Measurements from ENCODE around the gene LRRC58. TPM values are rescaled to one million over a fixed set of nuclear protein-coding genes. Genes with fewer than 3 reads are reported as not detected.

Gene LRRC58
- total and polyA plus RNA-seq, 2 of the 13 experiments (the other 11 are each of a cell fraction or from before 2014, with no cell fraction given), result 9.7 to 17.3 TPM

- ATAC-seq (no peak), DNase-seq (ENCODE audit: low spot score) (no peak), FAIRE-seq (no peak)
- no peaks in the 10 kb centered on the region for H3K9me3 ChIP-seq (ENCODE audit: low read length)
- no peak overlapping the region for H3K27ac ChIP-seq (ENCODE audit: extremely low read length, insufficient read depth, low read length)
- in situ Hi-C loops (cut with HindIII; ENCODE audit: extremely low pct_ligation_motif_present, low pct_unique_long_range_greater_than_20kb) (no loop called here), intact Hi-C loops (cut with micrococcal nuclease; ENCODE audit: unreplicated experiment) (no loop called here)
- H4K20me1 ChIP-seq (ENCODE audit: insufficient read depth, low read length), result no peaks in the 10 kb centered on the region
- H2AFZ ChIP-seq (ENCODE audit: low read length), result no peak overlapping the region
- H3K4me3 ChIP-seq (replicated peaks in 1 of 3; ENCODE audit: insufficient read depth in 1 of 3, low read depth in 2 of 3, low read length in 3 of 3), result no peak overlapping the region
- H3K4me2 ChIP-seq (ENCODE audit: low read depth, low read length), result no peak overlapping the region
- BruUV-seq (replicated peaks), result no TSS peak
- ChIA-PET CTCF (ENCODE audit: low intra/inter-chr PET ratio, low total read pairs) (no interaction called here), POLR2A (no interaction called here)
- peaks cover 3 to 30% of the 10 kb centered on the region in 2 experiments for H3K27me3 ChIP-seq (ENCODE audit: control insufficient read depth in 1 of 2, insufficient read depth in 2 of 2, low read length in 2 of 2)
- no peaks in the 10 kb centered on the region for H3K79me2 ChIP-seq (ENCODE audit: insufficient read depth, low read length)
- H3K9ac ChIP-seq (ENCODE audit: insufficient read depth, low read depth, low read length), result no peak overlapping the region
- no peaks in the 10 kb centered on the region for H3K36me3 ChIP-seq (replicated peaks in 1 of 2; ENCODE audit: control insufficient read depth in 1 of 2, insufficient read depth in 2 of 2, low read length in 2 of 2)
- TF ChIP-seq DNMT3B (CRISPR knock-in tag; conservative IDR thresholded peaks at IDR 0.05), result no peak
- TF ChIP-seq ZNF333 (CRISPR knock-in tag; IDR thresholded peaks at IDR 0.05; ENCODE audit: borderline replicate concordance), result no peak
- no peak for TF ChIP-seq ZNF570 (CRISPR knock-in tag; IDR thresholded peaks at IDR 0.05; ENCODE audit: borderline replicate concordance)
- TF ChIP-seq ZNF264 (CRISPR knock-in tag; IDR thresholded peaks at IDR 0.05), result no peak
- no peak for TF ChIP-seq ZNF33B (CRISPR knock-in tag; IDR thresholded peaks at IDR 0.05)
- TF ChIP-seq MXD4 (CRISPR knock-in tag; IDR thresholded peaks at IDR 0.05), result no peak
- no peak for TF ChIP-seq SP4 (CRISPR knock-in tag; IDR thresholded peaks at IDR 0.05)
- H3K4me1 ChIP-seq (ENCODE audit: insufficient read depth, low read length), result no peaks in the 10 kb centered on the region
- 3% methylated on average over 3 of the region's 3 CpGs for WGBS (ENCODE audit: low lambda C conversion rate)
These were observed 68.6 kb downstream of the LRRC58 start for GRCh38 chr3:120280566-120280965.

- in situ Hi-C loops (cut with HindIII; ENCODE audit: extremely low pct_ligation_motif_present, low pct_unique_long_range_greater_than_20kb), result no loop called here
- Histone ChIP-seq H3K4me2 (ENCODE audit: low read depth, low read length) (no peak overlapping the region), H3K9me3 (ENCODE audit: low read length) (no peaks in the 10 kb centered on the region), H3K79me2 (ENCODE audit: insufficient read depth, low read length) (no peaks in the 10 kb centered on the region), H2AFZ (ENCODE audit: low read length) (no peak overlapping the region), H3K27me3 (ENCODE audit: control insufficient read depth in 1 of 2, insufficient read depth in 2 of 2, low read length in 2 of 2) (peaks cover 3 to 29% of the 10 kb centered on the region in 2 experiments; a peak in 4 of 5 replicates), H3K4me1 (ENCODE audit: insufficient read depth, low read length) (no peaks in the 10 kb centered on the region), H3K27ac (ENCODE audit: extremely low read length, insufficient read depth, low read length) (no peak overlapping the region), H3K9ac (ENCODE audit: insufficient read depth, low read depth, low read length) (no peak overlapping the region), H4K20me1 (ENCODE audit: insufficient read depth, low read length) (no peaks in the 10 kb centered on the region), H3K36me3 (replicated peaks in 1 of 2; ENCODE audit: control insufficient read depth in 1 of 2, insufficient read depth in 2 of 2, low read length in 2 of 2) (no peaks in the 10 kb centered on the region), H3K4me3 (replicated peaks in 1 of 3; ENCODE audit: insufficient read depth in 1 of 3, low read depth in 2 of 3, low read length in 3 of 3) (no peak overlapping the region)
- no TSS peak for BruUV-seq (replicated peaks)
- no peak for TF ChIP-seq CREB1 (IDR thresholded peaks at IDR 0.05)
- TF ChIP-seq CREB1 (CRISPR knock-in tag; IDR thresholded peaks at IDR 0.05), result no peak
- no peak for TF ChIP-seq ZNF709 (CRISPR knock-in tag; IDR thresholded peaks at IDR 0.05)
- TF ChIP-seq TMF1 (CRISPR knock-in tag; IDR thresholded peaks at IDR 0.05; ENCODE audit: low read depth), result no peak
- no peak for TF ChIP-seq RBFOX2 (IDR thresholded peaks at IDR 0.05; ENCODE audit: low read depth, low read length)
- POLR2A ChIA-PET, result no interaction called here
- no peak for ATAC-seq
- DNase-seq (ENCODE audit: low spot score), result no peak
- intact Hi-C loops (cut with micrococcal nuclease; ENCODE audit: unreplicated experiment), result no loop called here
- CTCF ChIA-PET (ENCODE audit: low intra/inter-chr PET ratio, low total read pairs), result no interaction called here
- WGBS (ENCODE audit: low lambda C conversion rate), result 0% methylated on average over 1 of the region's 1 CpG
- FAIRE-seq, result no peak
These were observed 69.1 kb downstream of the LRRC58 start for GRCh38 chr3:120280026-120280425.

Data from HepG2 (cell line).